HEK293 (cell line): Measurements from ENCODE around the gene TMEM132A.

Experiments used
- CTCF ChIA-PET: fragments of 350-600 bp; formaldehyde crosslinking; extraction: SDS; loops from one replicate; lab custom pipeline; 2021; ENCODE audit warnings: antibody characterized with exemption; lab: Yijun Ruan, JAX
- POLR2A ChIA-PET: fragments of 300-600 bp; formaldehyde crosslinking; extraction: SDS; loops from one replicate; lab custom pipeline; 2020; ENCODE audit warnings: antibody characterized with exemption, inconsistent platforms; lab: Yijun Ruan, JAX
- H3K27ac ChIP-seq: fragments of 200-500 bp; sonication (Bioruptor generic); 2 replicates; pipeline ENCODE4 v1.5.1; 2014; ENCODE audit warnings: low read depth, low read length, control low read depth, inconsistent platforms; ENCODE audit errors: extremely low read depth
- H3K36me3 ChIP-seq, 2 experiments: fragments of 200-500 bp in 1 of 2; sonication (Bioruptor generic) in 1 of 2; 1 replicate in 1 of 2; 2 replicates in 1 of 2; pipeline ENCODE4 v1.5.1; 2014 to 2017; ENCODE audit warnings: inconsistent platforms in 2 of 2, low read length in 2 of 2; ENCODE audit not compliant: control insufficient read depth in 2 of 2, insufficient read depth in 1 of 2
- H3K4me1 ChIP-seq: fragments of 200-500 bp; sonication (Bioruptor generic); 2 replicates; pipeline ENCODE4 v1.5.1; 2014; ENCODE audit warnings: mild to moderate bottlenecking, low read length, inconsistent platforms; ENCODE audit not compliant: control insufficient read depth, insufficient read depth
- H3K4me3 ChIP-seq: 2 replicates; pipeline ENCODE4 v1.5.1; 2011; ENCODE audit warnings: low read depth, mild to moderate bottlenecking, control low read depth, low read length, moderate library complexity
- H3K9me3 ChIP-seq: fragments of 200-500 bp; sonication (Bioruptor generic); 2 replicates; pipeline ENCODE4 v1.5.1; 2014; ENCODE audit warnings: low read depth, low read length, inconsistent platforms; ENCODE audit not compliant: control insufficient read depth, insufficient read depth
- CTCF ChIP-seq: fragments of 450-650 bp; formaldehyde crosslinking; IDR thresholded peaks from 2 replicates; pipeline ENCODE4 v1.5.1; 2016; ENCODE audit warnings: missing biosample characterization, missing genetic modification characterization
- FEZF1 ChIP-seq: fragments of 450-650 bp; formaldehyde crosslinking; IDR thresholded peaks from 2 replicates; pipeline ENCODE4 v1.5.1; 2016; ENCODE audit warnings: missing biosample characterization, missing genetic modification characterization
- GLI4 ChIP-seq: fragments of 450-650 bp; formaldehyde crosslinking; IDR thresholded peaks from 2 replicates; pipeline ENCODE4 v1.5.1; 2016; ENCODE audit warnings: missing biosample characterization, missing genetic modification characterization
- PBX3 ChIP-seq: sonication (generic); formaldehyde crosslinking; IDR thresholded peaks from 2 replicates; pipeline ENCODE4 v1.8.1; 2022; ENCODE audit warnings: mild to moderate bottlenecking, moderate library complexity, missing genetic modification reagents
- SCRT1 ChIP-seq: fragments of 450-650 bp; formaldehyde crosslinking; IDR thresholded peaks from 2 replicates; pipeline ENCODE4 v1.5.1; 2016; ENCODE audit warnings: missing biosample characterization, missing genetic modification characterization, borderline replicate concordance
- SP3 ChIP-seq: fragments of 450-650 bp; formaldehyde crosslinking; IDR thresholded peaks from 2 replicates; pipeline ENCODE4 v1.5.1; 2016; ENCODE audit warnings: missing biosample characterization, missing genetic modification characterization
- ZBTB1 ChIP-seq: fragments of 450-650 bp; formaldehyde crosslinking; IDR thresholded peaks from 2 replicates; pipeline ENCODE4 v1.5.1; 2016; ENCODE audit warnings: missing biosample characterization, missing genetic modification characterization
- ZBTB6 ChIP-seq: fragments of 450-650 bp; formaldehyde crosslinking; IDR thresholded peaks from 2 replicates; pipeline ENCODE4 v1.5.1; 2017; ENCODE audit warnings: missing biosample characterization, missing genetic modification characterization
- ZBTB8A ChIP-seq: fragments of 450-650 bp; formaldehyde crosslinking; IDR thresholded peaks from 2 replicates; pipeline ENCODE4 v1.5.1; 2016; ENCODE audit warnings: missing biosample characterization, missing genetic modification characterization
- ZNF121 ChIP-seq: fragments of 450-650 bp; formaldehyde crosslinking; IDR thresholded peaks from 2 replicates; pipeline ENCODE4 v1.5.1; 2016; ENCODE audit warnings: missing biosample characterization, missing genetic modification characterization
- ZNF16 ChIP-seq: fragments of 450-650 bp; formaldehyde crosslinking; IDR thresholded peaks from 2 replicates; pipeline ENCODE4 v1.5.1; 2016; ENCODE audit warnings: low read depth, missing biosample characterization, missing genetic modification characterization
- ZNF600 ChIP-seq: fragments of 450-650 bp; formaldehyde crosslinking; IDR thresholded peaks from 2 replicates; pipeline ENCODE4 v1.5.1; 2016; ENCODE audit warnings: missing biosample characterization, missing genetic modification characterization
- ZNF624 ChIP-seq: fragments of 450-650 bp; formaldehyde crosslinking; IDR thresholded peaks from 2 replicates; pipeline ENCODE4 v1.5.1; 2017; ENCODE audit warnings: missing biosample characterization, missing genetic modification characterization
- ZNF660 ChIP-seq: fragments of 450-650 bp; IDR thresholded peaks from 2 replicates; pipeline ENCODE4 v1.5.1; 2018; ENCODE audit warnings: missing biosample characterization, mild to moderate bottlenecking, missing genetic modification characterization
- ZSCAN4 ChIP-seq: fragments of 450-650 bp; formaldehyde crosslinking; IDR thresholded peaks from 2 replicates; pipeline ENCODE4 v1.5.1; 2017; ENCODE audit warnings: missing biosample characterization, missing genetic modification characterization

The TMEM132A gene

GRCh38 chr11:60880643-60881282 is 43.5 kb upstream of the TMEM132A start:
- peaks cover 0 to 28% of the 10 kb centered on the region in 2 experiments; a peak in 1 of 3 replicates for H3K36me3 ChIP-seq
- H3K4me3 ChIP-seq = no peak overlapping the region
- H3K9me3 ChIP-seq = no peaks in the 10 kb centered on the region
- H3K4me1 ChIP-seq = no peaks in the 10 kb centered on the region
- TF ChIP-seq GLI4 (tag by site-specific recombination) (no peak), ZNF121 (tag by site-specific recombination) (no peak), ZBTB1 (tag by site-specific recombination) (no peak), ZNF624 (tag by site-specific recombination) (no peak), ZBTB6 (tag by site-specific recombination) (no peak), SP3 (no peak), FEZF1 (tag by site-specific recombination) (no peak), ZBTB8A (tag by site-specific recombination) (no peak), ZNF660 (no peak), ZSCAN4 (tag by site-specific recombination) (no peak)
- ChIA-PET CTCF (interaction anchor here (1.1 kb wide), 1 partner anchor 19 kb away, joined by 6 read pairs; no protein-coding TSS in a partner anchor), POLR2A (no interaction called here)
- no peak overlapping the region for H3K27ac ChIP-seq

- ChIA-PET POLR2A (interaction anchor here (1.0 to 1.7 kb wide), 4 partner anchors 18 to 112 kb away, joined by 3 to 6 read pairs (median 5); partner anchors contain the start of gene PRPF19), CTCF (interaction anchor here (0.6 to 4.4 kb wide), 22 partner anchors 9 to 1060 kb away, joined by 3 to 95 read pairs (median 4); partner anchors contain the start of gene PTGDR2)
- TF ChIP-seq CTCF (0 out of 2 replicates have a peak, but pooled peaks have one; percentile 8), SCRT1 (no peak), PBX3 (no peak), ZNF600 (tag by site-specific recombination) (0 out of 2 replicates have a peak, but pooled peaks have one; percentile 45)
- peaks cover 0 to 42% of the 10 kb centered on the region in 2 experiments; a peak in 1 of 3 replicates for H3K36me3 ChIP-seq
- no peaks in the 10 kb centered on the region for H3K9me3 ChIP-seq
- no peaks in the 10 kb centered on the region for H3K4me1 ChIP-seq
- H3K4me3 ChIP-seq = no peak overlapping the region
- H3K27ac ChIP-seq = no peak overlapping the region
Measured at GRCh38 chr11:60887556-60887955, 36.7 kb upstream of the TMEM132A start.

GRCh38 chr11:60889869-60890311 is 34.4 kb upstream of the TMEM132A start:
- Histone ChIP-seq H3K36me3 (peaks cover 11 to 66% of the 10 kb centered on the region in 2 experiments; a peak in 2 of 3 replicates), H3K9me3 (no peaks in the 10 kb centered on the region), H3K4me3 (no peak overlapping the region), H3K27ac (no peak overlapping the region), H3K4me1 (no peaks in the 10 kb centered on the region)
- TF ChIP-seq ZNF16 (tag by site-specific recombination) = no peak
- 0 out of 2 replicates have a peak, but pooled peaks have one; percentile 14 for TF ChIP-seq ZNF600 (tag by site-specific recombination)
- ChIA-PET POLR2A (interaction anchor here (0.9 kb wide), 1 partner anchor 11 kb away, joined by 3 read pairs; no protein-coding TSS in a partner anchor), CTCF (interaction anchor here (0.7 to 4.4 kb wide), 6 partner anchors 9 to 496 kb away, joined by 3 to 95 read pairs (median 4); no protein-coding TSS in a partner anchor)
